B cell (primary cell): Measurements from ENCODE around the gene YY1AP1.
"Not testable (repeated sequence)": the region's sequence is repeated elsewhere in the genome, so short reads cannot be mapped to it uniquely, and the experiment has no call there.

Experiments used
- EZH2 ChIP-seq: IDR thresholded peaks from 2 replicates; pipeline ENCODE4 v1.6.1; 2012; ENCODE audit warnings: borderline replicate concordance, low read depth, mild to moderate bottlenecking, moderate library complexity, low read length; ENCODE audit not compliant: insufficient read depth, poor library complexity, severe bottlenecking
- TF ChIP-seq, protein P1 (sequence below): fragments of 200-600 bp; IDR thresholded peaks from one replicate; pipeline ENCODE4 v1.8.0; 2022; ENCODE audit warnings: antibody characterized with exemption, mild to moderate bottlenecking

DNA sequence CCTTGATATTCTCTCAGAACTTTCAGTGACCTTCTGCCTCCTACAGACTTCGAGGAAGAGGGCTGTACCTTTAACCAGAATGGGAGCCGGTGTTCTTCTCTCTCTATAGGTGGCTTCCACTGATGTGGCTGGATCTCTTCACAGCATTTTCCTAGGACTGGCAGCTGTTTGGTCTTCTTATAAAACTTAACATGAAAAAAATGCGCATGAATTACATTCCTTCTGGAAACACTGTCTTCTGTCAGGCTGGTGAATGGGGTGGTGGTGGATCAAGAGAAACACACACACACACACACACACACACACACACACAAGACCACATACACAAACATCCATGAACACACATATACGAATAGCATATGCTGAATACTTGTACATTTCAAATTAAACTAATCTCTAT is 27.3 kb downstream of the YY1AP1 start:
- TF ChIP-seq, protein P1, sequence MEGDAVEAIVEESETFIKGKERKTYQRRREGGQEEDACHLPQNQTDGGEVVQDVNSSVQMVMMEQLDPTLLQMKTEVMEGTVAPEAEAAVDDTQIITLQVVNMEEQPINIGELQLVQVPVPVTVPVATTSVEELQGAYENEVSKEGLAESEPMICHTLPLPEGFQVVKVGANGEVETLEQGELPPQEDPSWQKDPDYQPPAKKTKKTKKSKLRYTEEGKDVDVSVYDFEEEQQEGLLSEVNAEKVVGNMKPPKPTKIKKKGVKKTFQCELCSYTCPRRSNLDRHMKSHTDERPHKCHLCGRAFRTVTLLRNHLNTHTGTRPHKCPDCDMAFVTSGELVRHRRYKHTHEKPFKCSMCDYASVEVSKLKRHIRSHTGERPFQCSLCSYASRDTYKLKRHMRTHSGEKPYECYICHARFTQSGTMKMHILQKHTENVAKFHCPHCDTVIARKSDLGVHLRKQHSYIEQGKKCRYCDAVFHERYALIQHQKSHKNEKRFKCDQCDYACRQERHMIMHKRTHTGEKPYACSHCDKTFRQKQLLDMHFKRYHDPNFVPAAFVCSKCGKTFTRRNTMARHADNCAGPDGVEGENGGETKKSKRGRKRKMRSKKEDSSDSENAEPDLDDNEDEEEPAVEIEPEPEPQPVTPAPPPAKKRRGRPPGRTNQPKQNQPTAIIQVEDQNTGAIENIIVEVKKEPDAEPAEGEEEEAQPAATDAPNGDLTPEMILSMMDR: not testable (repeated sequence)
- not testable (repeated sequence) for TF ChIP-seq EZH2
